Gastrocnemius medialis (tissue), 4 donors: ENCODE measurements around the gene ELF1.

Experiments
- POLR2A ChIP-seq, 2 donors: fragments of 450-650 bp; IDR thresholded peaks; one replicate each; pipeline ENCODE4 v1.6.1; 2017; ENCODE audit warnings: antibody characterized with exemption in 2 of 2, mild to moderate bottlenecking in 2 of 2, moderate library complexity in 2 of 2
- TF ChIP-seq, protein P1 (sequence below), 5 experiments: fragments of 450-650 bp in 3 of 5; fragments of 200-600 bp in 2 of 5; sonication (generic) in 2 of 5; IDR thresholded peaks in 4 of 5; conservative IDR thresholded peaks in 1 of 5; 1 replicate in 4 of 5; 2 replicates in 1 of 5; pipeline ENCODE4 v1.5.1; 2016 to 2019; ENCODE audit warnings: antibody characterized with exemption in 5 of 5, mild to moderate bottlenecking in 3 of 5, moderate library complexity in 3 of 5

DNA sequence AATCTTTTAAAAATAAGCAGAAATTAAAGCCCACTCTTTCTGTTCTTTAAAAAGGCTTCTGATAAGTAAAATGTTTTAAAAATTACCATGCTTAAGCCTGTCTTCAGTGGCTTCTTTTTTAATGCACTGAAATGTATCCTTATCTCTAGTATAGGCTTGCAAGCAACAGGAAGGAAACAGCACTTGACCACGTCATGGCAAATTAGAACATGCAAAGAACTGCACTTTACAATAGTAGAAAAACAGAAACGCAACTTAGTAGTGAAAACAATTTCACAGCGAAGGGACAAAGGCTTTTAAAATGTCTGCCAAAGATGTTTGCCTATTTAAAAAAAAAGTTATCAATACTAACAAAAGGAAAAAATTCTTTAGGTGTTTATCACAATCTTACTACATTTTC lies 36.3 kb downstream of the ELF1 start:
- TF ChIP-seq, protein P1, sequence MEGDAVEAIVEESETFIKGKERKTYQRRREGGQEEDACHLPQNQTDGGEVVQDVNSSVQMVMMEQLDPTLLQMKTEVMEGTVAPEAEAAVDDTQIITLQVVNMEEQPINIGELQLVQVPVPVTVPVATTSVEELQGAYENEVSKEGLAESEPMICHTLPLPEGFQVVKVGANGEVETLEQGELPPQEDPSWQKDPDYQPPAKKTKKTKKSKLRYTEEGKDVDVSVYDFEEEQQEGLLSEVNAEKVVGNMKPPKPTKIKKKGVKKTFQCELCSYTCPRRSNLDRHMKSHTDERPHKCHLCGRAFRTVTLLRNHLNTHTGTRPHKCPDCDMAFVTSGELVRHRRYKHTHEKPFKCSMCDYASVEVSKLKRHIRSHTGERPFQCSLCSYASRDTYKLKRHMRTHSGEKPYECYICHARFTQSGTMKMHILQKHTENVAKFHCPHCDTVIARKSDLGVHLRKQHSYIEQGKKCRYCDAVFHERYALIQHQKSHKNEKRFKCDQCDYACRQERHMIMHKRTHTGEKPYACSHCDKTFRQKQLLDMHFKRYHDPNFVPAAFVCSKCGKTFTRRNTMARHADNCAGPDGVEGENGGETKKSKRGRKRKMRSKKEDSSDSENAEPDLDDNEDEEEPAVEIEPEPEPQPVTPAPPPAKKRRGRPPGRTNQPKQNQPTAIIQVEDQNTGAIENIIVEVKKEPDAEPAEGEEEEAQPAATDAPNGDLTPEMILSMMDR (IDR thresholded peaks at IDR 0.05 in 4 of 5, conservative IDR thresholded peaks at IDR 0.05 in 1 of 5), result no peak
- peak; percentile 41 to 83 for TF ChIP-seq POLR2A (IDR thresholded peaks at IDR 0.05)
